K562 (cell line): ENCODE measurements around the gene GRIK5. TPM values are rescaled to one million over a fixed set of nuclear protein-coding genes. Genes with fewer than 3 reads are reported as not detected.

ENCODE experiments used
- ATAC-seq: fragments of 200-7000 bp; cut with Tn5 transposase; 3 replicates; pipeline ENCODE4 v1.9.1; 2020; ENCODE audit warnings: moderate library complexity
- BruUV-seq: library from RNA; stranded (reverse); fragments of 400-500 nt; replicated peaks from 2 replicates; lab custom pipeline; 2021; lab: Mats Ljungman, UMichigan
- CTCF ChIA-PET: fragments of 300-600 bp; formaldehyde crosslinking; extraction: SDS; loops from one replicate; lab custom pipeline; 2021; ENCODE audit warnings: low intra/inter-chr PET ratio; lab: Yijun Ruan, JAX
- POLR2A ChIA-PET: fragments of 300-600, 350-650 bp; sonication (Branson Sonifier 250); formaldehyde crosslinking; extraction: SDS; loops from one replicate; lab custom pipeline; 2021; ENCODE audit warnings: antibody characterized with exemption, inconsistent platforms; lab: Yijun Ruan, JAX
- DNase-seq, 4 experiments: peaks; one replicate each; pipeline versions ENCODE4 v3.0.0 to v3.0.0-alpha.2; 2011 to 2018; ENCODE audit warnings: low spot score in 3 of 4, mixed read lengths in 3 of 4; ENCODE audit errors: extremely low read depth in 1 of 4
- FAIRE-seq: peaks from 2 replicates; lab custom pipeline; 2011; peaks lifted over from hg19 to GRCh38; lab: Jason Lieb, UNC
- H2AFZ ChIP-seq: 2 replicates; pipeline ENCODE4 v1.6.0; 2011; ENCODE audit warnings: low read depth, low read length, control low read depth, inconsistent platforms
- H3K27ac ChIP-seq: fragments of 200-600 bp; 3 replicates; pipeline ENCODE4 v1.8.0; 2011; ENCODE audit warnings: low read depth, mild to moderate bottlenecking, control low read depth, inconsistent platforms, low read length, moderate library complexity, mixed read lengths; ENCODE audit errors: extremely low read depth
- H3K27me3 ChIP-seq, 2 experiments: fragments of 300-600 bp in 1 of 2; 2 replicates in 1 of 2; 3 replicates in 1 of 2; pipeline versions ENCODE4 v1.6.0 to v1.8.0; 2011; ENCODE audit warnings: inconsistent platforms in 2 of 2, low read length in 2 of 2, mild to moderate bottlenecking in 1 of 2, mixed read lengths in 1 of 2, moderate library complexity in 1 of 2; ENCODE audit not compliant: control insufficient read depth in 2 of 2, insufficient read depth in 2 of 2
- H3K36me3 ChIP-seq: fragments of 300-600 bp; 3 replicates; pipeline ENCODE4 v1.8.0; 2011; ENCODE audit warnings: mild to moderate bottlenecking, low read length, inconsistent platforms; ENCODE audit not compliant: control insufficient read depth, insufficient read depth
- H3K4me1 ChIP-seq, 2 experiments: fragments of 200-600 bp in 1 of 2; replicated peaks in 1 of 2; 2 replicates in 1 of 2; 3 replicates in 1 of 2; pipeline versions ENCODE4 v1.5.1 to v1.8.0; 2011; ENCODE audit warnings: inconsistent platforms in 2 of 2, low read length in 2 of 2, mild to moderate bottlenecking in 1 of 2, mixed read lengths in 1 of 2, moderate library complexity in 1 of 2; ENCODE audit not compliant: control insufficient read depth in 2 of 2, insufficient read depth in 2 of 2
- H3K4me2 ChIP-seq: 2 replicates; pipeline ENCODE4 v1.6.1; 2011; ENCODE audit warnings: low read length, control low read depth, inconsistent platforms, mixed read lengths; ENCODE audit not compliant: insufficient read depth
- H3K4me3 ChIP-seq: fragments of 200-600 bp; sonication (generic), shearing (Covaris generic); 2 replicates; pipeline ENCODE4 v1.5.1; 2016; ENCODE audit warnings: control low read depth, inconsistent platforms
- H3K79me2 ChIP-seq: fragments of 200-600 bp; 3 replicates; pipeline ENCODE4 v1.8.0; 2011; ENCODE audit warnings: low read length, inconsistent platforms; ENCODE audit not compliant: control insufficient read depth, insufficient read depth
- H3K9ac ChIP-seq, 2 experiments: 2 replicates each; pipeline versions ENCODE4 v1.6.0 to v1.6.1; 2011; ENCODE audit warnings: low read depth in 2 of 2, low read length in 2 of 2, control low read depth in 1 of 2, inconsistent platforms in 1 of 2, mild to moderate bottlenecking in 1 of 2, mixed read lengths in 1 of 2; ENCODE audit not compliant: insufficient read depth in 1 of 2
- H3K9me1 ChIP-seq: one replicate; pipeline ENCODE4 v1.6.0; 2011; ENCODE audit warnings: inconsistent platforms, mild to moderate bottlenecking, low read length, moderate library complexity; ENCODE audit not compliant: control insufficient read depth, insufficient read depth
- H3K9me3 ChIP-seq: replicated peaks from 2 replicates; pipeline ENCODE4 v1.5.1; 2011; ENCODE audit warnings: low read depth, low read length, inconsistent platforms; ENCODE audit not compliant: control insufficient read depth, insufficient read depth
- H4K20me1 ChIP-seq: replicated peaks from 2 replicates; pipeline ENCODE4 v1.6.1; 2011; ENCODE audit warnings: low read length, inconsistent platforms, mixed read lengths; ENCODE audit not compliant: control insufficient read depth, insufficient read depth
- BACH1 ChIP-seq: fragments of 200-800 bp; sonication (Bioruptor generic); IDR thresholded peaks from 2 replicates; pipeline ENCODE4 v1.6.1; 2016; ENCODE audit warnings: missing genetic modification characterization, missing compliant biosample characterization
- BRF1 ChIP-seq: IDR thresholded peaks from 3 replicates; pipeline ENCODE4 v1.6.1; 2011; ENCODE audit warnings: borderline replicate concordance, mild to moderate bottlenecking; ENCODE audit not compliant: insufficient read length; ENCODE audit errors: extremely low read depth
- CCNT2 ChIP-seq: IDR thresholded peaks from 2 replicates; pipeline ENCODE4 v1.6.1; 2011; ENCODE audit warnings: borderline replicate concordance, low read depth, mild to moderate bottlenecking, moderate library complexity, mixed read lengths, low read length; ENCODE audit not compliant: insufficient read length; ENCODE audit errors: extremely low read depth
- CREB1 ChIP-seq, 2 experiments: sonication (generic) in 1 of 2; formaldehyde crosslinking in 1 of 2; IDR thresholded peaks; 2 replicates each; pipeline versions ENCODE4 v1.6.1 to v1.8.0; 2012 to 2022; ENCODE audit warnings: inconsistent platforms in 1 of 2, mild to moderate bottlenecking in 1 of 2, missing genetic modification reagents in 1 of 2, moderate library complexity in 1 of 2
- CSDE1 ChIP-seq, 2 experiments: fragments of 450-650 bp; IDR thresholded peaks; 2 replicates each; pipeline ENCODE4 v1.6.1; 2016; ENCODE audit warnings: mild to moderate bottlenecking in 1 of 2
- EGR1 ChIP-seq: fragments of 450-650 bp; conservative IDR thresholded peaks from 2 replicates; pipeline ENCODE4 v1.6.1; 2017; ENCODE audit warnings: mild to moderate bottlenecking
- FIP1L1 ChIP-seq: fragments of 200-400 bp; formaldehyde crosslinking; IDR thresholded peaks from 2 replicates; pipeline ENCODE4 v1.6.1; 2018; ENCODE audit warnings: mild to moderate bottlenecking, low read depth, low read length; ENCODE audit not compliant: poor library complexity, severe bottlenecking
- FOXP1 ChIP-seq: sonication (generic); formaldehyde crosslinking; IDR thresholded peaks from 2 replicates; pipeline ENCODE4 v1.8.0; 2022; ENCODE audit warnings: mild to moderate bottlenecking, missing genetic modification reagents
- HIVEP1 ChIP-seq: fragments of 250-450 bp; sonication (Bioruptor Pico); IDR thresholded peaks from 2 replicates; pipeline ENCODE4 v1.4.0; 2020; ENCODE audit warnings: mild to moderate bottlenecking
- JUND ChIP-seq, 2 experiments: IDR thresholded peaks; 2 replicates in 1 of 2; 3 replicates in 1 of 2; pipeline ENCODE4 v1.6.1; 2011; ENCODE audit warnings: borderline replicate concordance in 2 of 2, low read depth in 2 of 2, low read length in 2 of 2, improper control_type of control experiment in 1 of 2, missing biosample characterization in 1 of 2, missing genetic modification characterization in 1 of 2, missing genetic modification reagents in 1 of 2
- LCOR ChIP-seq: sonication (generic); formaldehyde crosslinking; IDR thresholded peaks from 2 replicates; pipeline ENCODE4 v1.8.0; 2022; ENCODE audit warnings: mild to moderate bottlenecking, missing genetic modification reagents
- MNT ChIP-seq, 2 experiments: fragments of 450-650 bp; conservative IDR thresholded peaks; 2 replicates each; pipeline ENCODE4 v1.6.1; 2017; ENCODE audit warnings: mild to moderate bottlenecking in 2 of 2, moderate library complexity in 2 of 2
- POLR2AphosphoS2 ChIP-seq: IDR thresholded peaks from 2 replicates; pipeline ENCODE4 v1.6.1; 2012; ENCODE audit warnings: low read length, improper control_type of control experiment
- POLR2G ChIP-seq: fragments of 200-400 bp; formaldehyde crosslinking; IDR thresholded peaks from 2 replicates; pipeline ENCODE4 v1.6.1; 2017; ENCODE audit warnings: low read depth, mild to moderate bottlenecking, antibody characterized with exemption, low read length, moderate library complexity
- PURB ChIP-seq: sonication (generic); formaldehyde crosslinking; IDR thresholded peaks from 2 replicates; pipeline ENCODE4 v1.9.0; 2021; ENCODE audit warnings: low read depth, mild to moderate bottlenecking, missing genetic modification reagents
- SRSF1 ChIP-seq: fragments of 200-400 bp; formaldehyde crosslinking; IDR thresholded peaks from 2 replicates; pipeline ENCODE4 v1.6.1; 2017; ENCODE audit warnings: mild to moderate bottlenecking, low read depth, low read length, moderate library complexity
- U2AF2 ChIP-seq: fragments of 200-400 bp; formaldehyde crosslinking; optimal IDR thresholded peaks from 2 replicates; pipeline ENCODE3; 2017; ENCODE audit warnings: low read depth, mild to moderate bottlenecking, low read length
- ZSCAN29 ChIP-seq: fragments of 450-650 bp; IDR thresholded peaks from 2 replicates; pipeline ENCODE4 v1.6.1; 2017
- WGBS: fragments of 100-300 bp; shearing (Covaris generic); methylation state at CpG from one replicate; pipeline ENCODE4 v1.1.6; 2016; ENCODE audit warnings: low coverage, mixed read lengths; ENCODE audit not compliant: insufficient coverage; ENCODE audit errors: missing lambda C conversion rate; 5-methylcytosine and 5-hydroxymethylcytosine counted together
- in situ Hi-C: fragments of 300-500 bp; cut with MboI; formaldehyde crosslinking; loops from 4 replicates; pipeline ENCODE4 v1.15.0; 2018; ENCODE audit warnings: inconsistent platforms, mixed read lengths
- intact Hi-C: fragments of 100-400 bp; cut with micrococcal nuclease; formaldehyde crosslinking; loops from 2 replicates; pipeline ENCODE4 v1.14.2; 2022
- polyA plus RNA-seq, 8 experiments: library from polyadenylated mRNA; depleted of rRNA in 4 of 8; stranded (reverse) in 5 of 8; unstranded in 3 of 8; fragments of >200 nt; fragmentation: Nextera tagmentation in 2 of 8; fragmentation: Illumina TruSeq in 1 of 8; extraction: Ambion mirVana in 2 of 8; extraction: Trizol in 1 of 8; gene quantifications; 2 replicates each; pipeline versions ENCODE4 v1.2.1 to v1.2.3, GENCODE V29; 2011 to 2014; ENCODE audit warnings: inconsistent platforms in 1 of 8, missing spikeins in 1 of 8
- total RNA-seq, 7 experiments: library from RNA; depleted of rRNA in 6 of 7; stranded (reverse); fragments of >200 nt in 6 of 7; fragmentation: Illumina TruSeq in 2 of 7; extraction: Trizol in 2 of 7; gene quantifications; 2 replicates each; pipeline versions ENCODE4 v1.2.1 to v1.2.3, GENCODE V29; 2011 to 2021; ENCODE audit warnings: low replicate concordance in 1 of 7
- TF ChIP-seq, protein P1 (sequence below): IDR thresholded peaks from 2 replicates; pipeline ENCODE4 v1.6.1; 2011; ENCODE audit warnings: borderline replicate concordance, low read depth, mild to moderate bottlenecking, moderate library complexity, low read length; ENCODE audit not compliant: insufficient read depth, poor library complexity, severe bottlenecking

GRIK5 gene
- total and polyA plus RNA-seq, 9 of the 15 experiments (the other 6 are each of a cell fraction or from before 2014, with no cell fraction given): 0.04 to 0.55 (median 0.27) TPM; not detected in 2

DNA sequence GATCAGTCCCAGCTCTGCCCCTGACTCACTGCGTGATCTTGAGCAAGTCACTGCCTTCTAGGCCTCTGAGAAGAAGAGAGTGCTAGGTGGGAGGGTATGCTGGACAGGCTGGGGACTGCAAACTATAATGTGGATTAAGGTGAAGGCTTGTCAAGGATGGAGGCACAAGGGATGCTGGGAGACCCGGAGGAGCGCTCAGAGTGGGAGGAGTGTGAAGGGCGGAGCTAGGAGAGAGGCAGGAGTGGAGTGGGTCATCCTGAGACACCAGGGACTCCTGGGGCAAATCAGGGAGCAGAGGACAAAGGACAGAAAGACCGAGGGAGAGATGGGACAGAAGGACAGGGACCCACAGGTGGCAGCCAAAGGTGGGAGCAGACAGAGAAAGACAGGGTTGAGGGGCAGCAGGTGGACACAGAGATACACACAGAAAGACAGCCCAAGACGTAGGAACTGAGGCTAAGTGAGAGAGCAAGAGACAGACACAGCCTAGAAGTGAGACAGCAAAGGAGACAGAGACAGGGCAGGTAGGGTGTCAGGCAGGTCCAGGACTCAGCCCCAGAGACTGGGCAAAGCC, 2.6 kb downstream of the GRIK5 start:
- Histone ChIP-seq H4K20me1 (no peaks in the 10 kb centered on the region), H3K4me2 (no peak overlapping the region), H3K79me2 (no peaks in the 10 kb centered on the region), H3K9me3 (no peaks in the 10 kb centered on the region), H3K4me3 (no peak overlapping the region), H3K36me3 (no peaks in the 10 kb centered on the region), H3K9ac (no peak overlapping the region; a peak in 1 of 4 replicates), H3K9me1 (no peaks in the 10 kb centered on the region), H3K27me3 (peaks cover 12 to 42% of the 10 kb centered on the region in 2 experiments; a peak in 4 of 5 replicates), H3K27ac (no peak overlapping the region), H3K4me1 (peaks cover 0 to 29% of the 10 kb centered on the region in 2 experiments; a peak in 3 of 5 replicates), H2AFZ (no peak overlapping the region)
- intact Hi-C loops: no loop called here
- POLR2A ChIA-PET: interaction anchor here (0.6 to 0.9 kb wide), 6 partner anchors 9 to 705 kb away, joined by 3 read pairs; partner anchors contain the start of gene ZNF574
- CTCF ChIA-PET: interaction anchor here (0.6 kb wide), 1 partner anchor 306 kb away, joined by 3 read pairs; no protein-coding TSS in a partner anchor
- DNase-seq (no peak), ATAC-seq (0 out of 3 replicates have a peak, but pooled peaks have one; percentile 22), FAIRE-seq (no peak)
- in situ Hi-C loops: no loop called here
- WGBS: 0% methylated on average over 6 of the region's 6 CpGs
- no TSS peak for BruUV-seq
- TF ChIP-seq SRSF1 (no peak), CSDE1 (IDR thresholded peaks at IDR 0.05) (no peak), CREB1 (IDR thresholded peaks at IDR 0.05) (no peak), CREB1 (CRISPR knock-in tag; IDR thresholded peaks at IDR 0.05) (no peak), POLR2G (no peak), LCOR (CRISPR knock-in tag) (no peak), BRF1 (no peak), PURB (no peak), EGR1 (no peak), JUND (IDR thresholded peaks at IDR 0.05; ENCODE audit: borderline replicate concordance, low read depth, low read length) (no peak), JUND (tag; IDR thresholded peaks at IDR 0.05; ENCODE audit: borderline replicate concordance, low read depth, low read length) (no peak), FOXP1 (CRISPR knock-in tag) (no peak), MNT (conservative IDR thresholded peaks at IDR 0.05) (no peak), U2AF2 (no peak), ZSCAN29 (no peak), POLR2AphosphoS2 (no peak), CCNT2 (no peak), BACH1 (tag) (no peak), HIVEP1 (CRISPR knock-in tag) (no peak), FIP1L1 (no peak)
- TF ChIP-seq, protein P1, sequence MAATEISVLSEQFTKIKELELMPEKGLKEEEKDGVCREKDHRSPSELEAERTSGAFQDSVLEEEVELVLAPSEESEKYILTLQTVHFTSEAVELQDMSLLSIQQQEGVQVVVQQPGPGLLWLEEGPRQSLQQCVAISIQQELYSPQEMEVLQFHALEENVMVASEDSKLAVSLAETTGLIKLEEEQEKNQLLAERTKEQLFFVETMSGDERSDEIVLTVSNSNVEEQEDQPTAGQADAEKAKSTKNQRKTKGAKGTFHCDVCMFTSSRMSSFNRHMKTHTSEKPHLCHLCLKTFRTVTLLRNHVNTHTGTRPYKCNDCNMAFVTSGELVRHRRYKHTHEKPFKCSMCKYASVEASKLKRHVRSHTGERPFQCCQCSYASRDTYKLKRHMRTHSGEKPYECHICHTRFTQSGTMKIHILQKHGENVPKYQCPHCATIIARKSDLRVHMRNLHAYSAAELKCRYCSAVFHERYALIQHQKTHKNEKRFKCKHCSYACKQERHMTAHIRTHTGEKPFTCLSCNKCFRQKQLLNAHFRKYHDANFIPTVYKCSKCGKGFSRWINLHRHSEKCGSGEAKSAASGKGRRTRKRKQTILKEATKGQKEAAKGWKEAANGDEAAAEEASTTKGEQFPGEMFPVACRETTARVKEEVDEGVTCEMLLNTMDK: no peak
